Parathyroid adenoma (tissue), 2 donors: ENCODE data around the gene STUM.

ENCODE experiments used
- H2AFZ ChIP-seq: fragments of 300-600 bp; sonication (generic); one replicate; pipeline ENCODE4 v1.7.0; 2017; ENCODE audit warnings: antibody characterized with exemption, mild to moderate bottlenecking
- H3K27ac ChIP-seq: fragments of 300-600 bp; sonication (generic); one replicate; pipeline ENCODE4 v1.7.0; 2017
- H3K27me3 ChIP-seq: fragments of 300-600 bp; sonication (generic); one replicate; pipeline ENCODE4 v1.7.0; 2017; ENCODE audit warnings: low read length; ENCODE audit not compliant: control insufficient read depth, insufficient read depth
- H3K36me3 ChIP-seq: fragments of 300-600 bp; sonication (generic); one replicate; pipeline ENCODE4 v1.7.0; 2017; ENCODE audit warnings: low read length; ENCODE audit not compliant: control insufficient read depth, insufficient read depth
- H3K4me1 ChIP-seq: fragments of 300-600 bp; sonication (generic); one replicate; pipeline ENCODE4 v1.7.0; 2017; ENCODE audit warnings: control low read depth
- H3K4me2 ChIP-seq: fragments of 300-600 bp; sonication (generic); one replicate; pipeline ENCODE4 v1.7.0; 2017; ENCODE audit warnings: low read length
- H3K4me3 ChIP-seq: fragments of 300-600 bp; sonication (generic); one replicate; pipeline ENCODE4 v1.7.0; 2017; ENCODE audit warnings: low read depth, low read length
- H3K79me2 ChIP-seq: fragments of 300-600 bp; sonication (generic); one replicate; pipeline ENCODE4 v1.7.0; 2017; ENCODE audit warnings: control low read depth
- H3K9ac ChIP-seq: fragments of 300-600 bp; sonication (generic); one replicate; pipeline ENCODE4 v1.7.0; 2017; ENCODE audit warnings: mild to moderate bottlenecking
- H3K9me3 ChIP-seq: fragments of 300-600 bp; sonication (generic); one replicate; pipeline ENCODE4 v1.7.0; 2017; ENCODE audit warnings: low read length; ENCODE audit not compliant: control insufficient read depth
- CTCF ChIP-seq: fragments of 300-600 bp; sonication (generic); IDR thresholded peaks from one replicate; pipeline ENCODE4 v1.7.0; 2017; ENCODE audit warnings: antibody characterized with exemption, mild to moderate bottlenecking
- donor health status: primary hyperparathyroidism.

The STUM gene

DNA sequence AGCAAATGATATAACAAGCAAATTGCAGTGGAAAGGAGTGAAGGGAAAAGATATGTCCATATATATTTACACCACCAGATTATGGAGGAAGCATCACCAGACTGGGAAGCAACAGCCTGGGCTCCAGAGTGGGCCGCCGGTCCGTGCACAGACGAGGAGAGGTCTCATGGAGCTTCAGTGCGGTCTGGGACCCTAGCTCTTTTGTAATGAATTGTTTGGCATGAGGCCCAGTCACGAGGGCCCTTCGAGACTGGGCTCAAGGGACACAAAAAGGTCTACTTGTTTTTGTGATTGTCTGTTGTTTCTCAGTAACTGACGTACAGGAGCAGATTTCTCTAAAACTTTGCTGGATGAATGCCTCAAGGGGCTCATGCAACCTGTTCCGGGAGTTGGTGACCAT lies 12.9 kb upstream of the STUM start:
- no peak for TF ChIP-seq CTCF
- H3K36me3 ChIP-seq = no peaks in the 10 kb centered on the region
- no peak overlapping the region for H2AFZ ChIP-seq
- no peak overlapping the region for H3K4me2 ChIP-seq
- no peaks in the 10 kb centered on the region for H3K9me3 ChIP-seq
- H3K27ac ChIP-seq = no peak overlapping the region
- no peak overlapping the region for H3K9ac ChIP-seq
- no peaks in the 10 kb centered on the region for H3K79me2 ChIP-seq
- H3K27me3 ChIP-seq = no peaks in the 10 kb centered on the region
- no peaks in the 10 kb centered on the region for H3K4me1 ChIP-seq
- no peak overlapping the region for H3K4me3 ChIP-seq

GRCh38 chr1:226541231-226541630 lies 7.3 kb upstream of the STUM start:
- Histone ChIP-seq H3K9ac (no peak overlapping the region), H3K36me3 (no peaks in the 10 kb centered on the region), H3K79me2 (no peaks in the 10 kb centered on the region), H3K27ac (no peak overlapping the region), H3K4me3 (no peak overlapping the region), H3K27me3 (no peaks in the 10 kb centered on the region), H2AFZ (no peak overlapping the region), H3K4me1 (no peaks in the 10 kb centered on the region), H3K9me3 (no peaks in the 10 kb centered on the region), H3K4me2 (no peak overlapping the region)
- TF ChIP-seq CTCF = no peak

- no peak overlapping the region for H3K4me3 ChIP-seq
- TF ChIP-seq CTCF = no peak
- no peaks in the 10 kb centered on the region for H3K27me3 ChIP-seq
Observed at GRCh38 chr1:226541631-226542622, 6.6 kb upstream of the STUM start.

GRCh38 chr1:226542623-226543103 lies 5.9 kb upstream of the STUM start:
- H3K4me3 ChIP-seq = no peak overlapping the region
- H3K9me3 ChIP-seq = no peaks in the 10 kb centered on the region
- H3K36me3 ChIP-seq = no peaks in the 10 kb centered on the region
- no peak overlapping the region for H3K9ac ChIP-seq
- H3K4me2 ChIP-seq = no peak overlapping the region
- H3K4me1 ChIP-seq = no peaks in the 10 kb centered on the region
- no peak for TF ChIP-seq CTCF
- no peaks in the 10 kb centered on the region for H3K79me2 ChIP-seq
- no peak overlapping the region for H2AFZ ChIP-seq
- no peaks in the 10 kb centered on the region for H3K27me3 ChIP-seq
- no peak overlapping the region for H3K27ac ChIP-seq

More at GRCh38 chr1:226541631-226542622, 6.6 kb upstream of the STUM start:
- Histone ChIP-seq H3K4me2 (no peak overlapping the region), H3K36me3 (no peaks in the 10 kb centered on the region), H3K4me1 (no peaks in the 10 kb centered on the region), H3K79me2 (no peaks in the 10 kb centered on the region), H3K27ac (no peak overlapping the region), H2AFZ (no peak overlapping the region), H3K9me3 (no peaks in the 10 kb centered on the region), H3K9ac (no peak overlapping the region)
